ENCODE measurements around the gene SORBS1.

- no peak for TF ChIP-seq CTCF (IDR thresholded peaks at IDR 0.05)
- no peak for TF ChIP-seq POLR2AphosphoS5 (IDR thresholded peaks at IDR 0.05; ENCODE audit: insufficient read depth in 1 of 2, low read depth in 1 of 2)
- no peak for TF ChIP-seq POLR2A (IDR thresholded peaks at IDR 0.05)
Observed at GRCh38 chr10:95312257-95312656, 248.9 kb downstream of the SORBS1 start.
